Astrocyte (in vitro differentiated cells and primary cell): ENCODE measurements around the gene TMC4. TPM values are rescaled to one million over a fixed set of nuclear protein-coding genes. Genes with fewer than 3 reads are reported as not detected.
A peak's percentile ranks its signal among the peaks of the same experiment; 100 is the strongest.
"Not testable (repeated sequence)": the region's sequence is repeated elsewhere in the genome, so short reads cannot be mapped to it uniquely, and the experiment has no call there.

ENCODE experiments used
- DNase-seq: peaks from one replicate; pipeline ENCODE4 v3.0.0-alpha.2; 2010; ENCODE audit warnings: low read depth
- FAIRE-seq: peaks from 2 replicates; lab custom pipeline; 2011; peaks lifted over from hg19 to GRCh38; lab: Jason Lieb, UNC
- H2AFZ ChIP-seq: 2 replicates; pipeline ENCODE4 v1.6.0; 2012; ENCODE audit warnings: low read depth, low read length, inconsistent platforms
- H3K27ac ChIP-seq: 2 replicates; pipeline ENCODE4 v1.5.1; 2011; ENCODE audit warnings: low read depth, low read length, inconsistent platforms
- H3K27me3 ChIP-seq: 2 replicates; pipeline ENCODE4 v1.6.0; 2011; ENCODE audit warnings: low read length, inconsistent platforms; ENCODE audit not compliant: insufficient read depth
- H3K36me3 ChIP-seq: 2 replicates; pipeline ENCODE4 v1.5.1; 2011; ENCODE audit warnings: low read length, inconsistent platforms; ENCODE audit not compliant: insufficient read depth
- H3K4me1 ChIP-seq: 2 replicates; pipeline ENCODE4 v1.5.1; 2011; ENCODE audit warnings: low read length, inconsistent platforms; ENCODE audit not compliant: insufficient read depth
- H3K4me2 ChIP-seq: 2 replicates; pipeline ENCODE4 v1.6.0; 2012; ENCODE audit warnings: low read length, inconsistent platforms
- H3K4me3 ChIP-seq: 2 replicates; pipeline ENCODE4 v1.5.1; 2011; ENCODE audit warnings: low read depth, mild to moderate bottlenecking, low read length, inconsistent platforms; ENCODE audit not compliant: insufficient read depth
- H3K79me2 ChIP-seq: 2 replicates; pipeline ENCODE4 v1.6.0; 2012; ENCODE audit warnings: mild to moderate bottlenecking, low read length, inconsistent platforms; ENCODE audit not compliant: insufficient read depth
- H3K9ac ChIP-seq: 2 replicates; pipeline ENCODE4 v1.6.0; 2012; ENCODE audit warnings: mild to moderate bottlenecking, low read length, inconsistent platforms
- H3K9me3 ChIP-seq: 2 replicates; pipeline ENCODE4 v1.5.1; 2012; ENCODE audit warnings: low read depth, mild to moderate bottlenecking, low read length, inconsistent platforms; ENCODE audit not compliant: insufficient read depth
- H4K20me1 ChIP-seq: 2 replicates; pipeline ENCODE4 v1.6.0; 2012; ENCODE audit warnings: low read length, inconsistent platforms; ENCODE audit not compliant: insufficient read depth
- H3K27ac Mint-ChIP-seq: one replicate; pipeline ENCODE4 v1.8.0; 2021; ENCODE audit warnings: mild to moderate bottlenecking, mixed read lengths; ENCODE audit not compliant: unreplicated experiment
- H3K27me3 Mint-ChIP-seq: one replicate; pipeline ENCODE4 v1.8.0; 2021; ENCODE audit warnings: low read depth, mixed read lengths; ENCODE audit not compliant: unreplicated experiment
- H3K36me3 Mint-ChIP-seq: one replicate; pipeline ENCODE4 v1.8.0; 2021; ENCODE audit warnings: low read depth, mixed read lengths; ENCODE audit not compliant: unreplicated experiment
- H3K4me1 Mint-ChIP-seq: one replicate; pipeline ENCODE4 v1.8.0; 2021; ENCODE audit warnings: low read depth, mixed read lengths; ENCODE audit not compliant: unreplicated experiment
- H3K4me3 Mint-ChIP-seq: one replicate; pipeline ENCODE4 v1.8.0; 2021; ENCODE audit warnings: mild to moderate bottlenecking, moderate library complexity, mixed read lengths; ENCODE audit not compliant: unreplicated experiment
- H3K9me3 Mint-ChIP-seq: one replicate; pipeline ENCODE4 v1.8.0; 2021; ENCODE audit warnings: mild to moderate bottlenecking, mixed read lengths; ENCODE audit not compliant: unreplicated experiment
- CTCF ChIP-seq: IDR thresholded peaks from 2 replicates; pipeline ENCODE4 v1.5.1; 2011; ENCODE audit warnings: low read depth, mild to moderate bottlenecking, inconsistent platforms, low read length, moderate library complexity; ENCODE audit not compliant: insufficient read depth
- EZH2 ChIP-seq: IDR thresholded peaks from 2 replicates; pipeline ENCODE4 v1.6.1; 2012; ENCODE audit warnings: mild to moderate bottlenecking, low read length, inconsistent platforms; ENCODE audit not compliant: insufficient read depth
- total RNA-seq: library from RNA; stranded (reverse); gene quantifications from 2 replicates; pipeline ENCODE4 v1.2.1, GENCODE V29; 2021

TMC4 gene
- total RNA-seq, 1 donor from 2014 or later = 1.9 TPM

- peaks cover 7% of the 10 kb centered on the region for H3K36me3 Mint-ChIP-seq
- Histone ChIP-seq H3K79me2 (peaks cover 31% of the 10 kb centered on the region), H4K20me1 (peaks cover 28% of the 10 kb centered on the region), H3K27me3 (no peaks in the 10 kb centered on the region), H3K4me3 (no peak overlapping the region), H2AFZ (no peak overlapping the region), H3K36me3 (no peaks in the 10 kb centered on the region), H3K4me2 (no peak overlapping the region), H3K9ac (no peak overlapping the region), H3K4me1 (peaks cover 11% of the 10 kb centered on the region), H3K27ac (no peak overlapping the region), H3K9me3 (no peaks in the 10 kb centered on the region)
- no peaks in the 10 kb centered on the region for H3K9me3 Mint-ChIP-seq
- H3K4me3 Mint-ChIP-seq = peak overlapping the region; percentile 94
- H3K4me1 Mint-ChIP-seq = no peaks in the 10 kb centered on the region
- TF ChIP-seq CTCF (no peak), EZH2 (no peak)
- FAIRE-seq (no peak), DNase-seq (no peak)
- H3K27ac Mint-ChIP-seq = peak overlapping the region; percentile 26
- no peaks in the 10 kb centered on the region for H3K27me3 Mint-ChIP-seq
Measured at GRCh38 chr19:54186934-54187381, 14.0 kb upstream of the TMC4 start.

- H3K9me3 ChIP-seq = no peaks in the 10 kb centered on the region
- H3K79me2 ChIP-seq = peaks cover 26% of the 10 kb centered on the region
- FAIRE-seq (no peak), DNase-seq (no peak)
- Mint-ChIP-seq H3K27ac (no peak overlapping the region), H3K9me3 (no peaks in the 10 kb centered on the region), H3K27me3 (no peaks in the 10 kb centered on the region), H3K36me3 (peaks cover 7% of the 10 kb centered on the region), H3K4me3 (peak overlapping the region; percentile 28), H3K4me1 (no peaks in the 10 kb centered on the region)
- H3K4me2 ChIP-seq = no peak overlapping the region
- H3K27me3 ChIP-seq = no peaks in the 10 kb centered on the region
- TF ChIP-seq EZH2 (no peak), CTCF (no peak)
- H2AFZ ChIP-seq = no peak overlapping the region
- no peaks in the 10 kb centered on the region for H3K36me3 ChIP-seq
- no peak overlapping the region for H3K4me3 ChIP-seq
- H3K4me1 ChIP-seq = peaks cover 7% of the 10 kb centered on the region
- H4K20me1 ChIP-seq = peaks cover 23% of the 10 kb centered on the region
- no peak overlapping the region for H3K9ac ChIP-seq
- no peak overlapping the region for H3K27ac ChIP-seq
Measured at GRCh38 chr19:54186351-54186750, 13.4 kb upstream of the TMC4 start.

GRCh38 chr19:54183431-54183830, 10.5 kb upstream of the TMC4 start:
- Histone ChIP-seq H3K4me3 (no peak overlapping the region), H3K79me2 (peaks cover 19% of the 10 kb centered on the region), H3K27ac (no peak overlapping the region), H3K4me1 (peaks cover 6% of the 10 kb centered on the region), H3K36me3 (no peaks in the 10 kb centered on the region), H3K4me2 (no peak overlapping the region), H3K27me3 (no peaks in the 10 kb centered on the region), H2AFZ (no peak overlapping the region), H4K20me1 (peaks cover 40% of the 10 kb centered on the region), H3K9ac (no peak overlapping the region), H3K9me3 (no peaks in the 10 kb centered on the region)
- no peaks in the 10 kb centered on the region for H3K4me1 Mint-ChIP-seq
- no peak overlapping the region for H3K4me3 Mint-ChIP-seq
- no peak overlapping the region for H3K27ac Mint-ChIP-seq
- FAIRE-seq (no peak), DNase-seq (no peak)
- H3K36me3 Mint-ChIP-seq = peaks cover 10% of the 10 kb centered on the region
- no peaks in the 10 kb centered on the region for H3K27me3 Mint-ChIP-seq
- H3K9me3 Mint-ChIP-seq = no peaks in the 10 kb centered on the region
- TF ChIP-seq CTCF (no peak), EZH2 (no peak)

GRCh38 chr19:54181894-54182293, 8.9 kb upstream of the TMC4 start:
- H3K4me3 ChIP-seq, H3K27ac ChIP-seq, H3K27me3 ChIP-seq, H3K4me1 ChIP-seq, H3K4me2 ChIP-seq, H3K9me3 Mint-ChIP-seq, H3K4me3 Mint-ChIP-seq, H2AFZ ChIP-seq, H3K36me3 ChIP-seq, H3K4me1 Mint-ChIP-seq, H3K9ac ChIP-seq, H3K9me3 ChIP-seq, DNase-seq, FAIRE-seq, H3K27me3 Mint-ChIP-seq, H3K27ac Mint-ChIP-seq, H3K79me2 ChIP-seq: not testable (repeated sequence)
- H3K36me3 Mint-ChIP-seq = peaks cover 14% of the 10 kb centered on the region
- H4K20me1 ChIP-seq = peaks cover 28% of the 10 kb centered on the region
